ENCODE data around the gene EPHA6.

- TF ChIP-seq CTCF (IDR thresholded peaks at IDR 0.05; ENCODE audit: low read length) (no peak), EZH2 (IDR thresholded peaks at IDR 0.05; ENCODE audit: borderline replicate concordance, low read length) (no peak)
Observed at GRCh38 chr3:97384583-97384982, 570.2 kb downstream of the EPHA6 start.

Data from OCI-LY1 (cell line).